HG02642 (cell line): ENCODE results near the gene TMEM11.

Experiments
- ATAC-seq: cut with Tn5 transposase; IDR thresholded peaks from one replicate; pipeline ENCODE4 v1.9.1; 2021; ENCODE audit warnings: mild to moderate bottlenecking; ENCODE audit not compliant: unreplicated experiment, poor library complexity

The TMEM11 gene

GRCh38 chr17:21214015-21214776, at the start of gene TMEM11:
Gene TMEM11 (minus strand): TSS chr17:21214161. CDS start chr17:21214152, 9 bp downstream.
- ATAC-seq = peak; percentile 89

- ATAC-seq = no peak
Measured at GRCh38 chr17:21263376-21263775, 49.4 kb upstream of the TMEM11 start.

GRCh38 chr17:21262259-21262993, 48.5 kb upstream of the TMEM11 start:
- no peak for ATAC-seq

- ATAC-seq = no peak
Measured at GRCh38 chr17:21258593-21258992, 44.6 kb upstream of the TMEM11 start.

- ATAC-seq = peak; percentile 2
Measured at GRCh38 chr17:21253646-21254441, 39.9 kb upstream of the TMEM11 start.

GRCh38 chr17:21252796-21253645, 39.1 kb upstream of the TMEM11 start, which contains the start of gene NATD1:
Gene NATD1 (minus strand): TSS chr17:21253410. CDS start chr17:21253264, 146 bp downstream.
- ATAC-seq = peak; percentile 72

GRCh38 chr17:21252289-21252795, 38.4 kb upstream of the TMEM11 start:
- ATAC-seq = no peak

GRCh38 chr17:21251337-21252010, 37.5 kb upstream of the TMEM11 start:
- ATAC-seq = no peak

GRCh38 chr17:21250854-21251253, 36.9 kb upstream of the TMEM11 start:
- no peak for ATAC-seq

- no peak for ATAC-seq
Measured at GRCh38 chr17:21249920-21250703, 36.2 kb upstream of the TMEM11 start.

- no peak for ATAC-seq
Measured at GRCh38 chr17:21249086-21249795, 35.3 kb upstream of the TMEM11 start.

GRCh38 chr17:21248500-21248899, 34.5 kb upstream of the TMEM11 start:
- no peak for ATAC-seq

- no peak for ATAC-seq
Measured at GRCh38 chr17:21247552-21248258, 33.7 kb upstream of the TMEM11 start.

- no peak for ATAC-seq
Measured at GRCh38 chr17:21246698-21247097, 32.7 kb upstream of the TMEM11 start.

GRCh38 chr17:21245639-21246084, 31.7 kb upstream of the TMEM11 start:
- ATAC-seq = no peak

- ATAC-seq = no peak
Measured at GRCh38 chr17:21243516-21244303, 29.7 kb upstream of the TMEM11 start.
